HCT116 (cell line): Measurements from ENCODE around the gene URB1. TPM values are rescaled to one million over a fixed set of nuclear protein-coding genes. Genes with fewer than 3 reads are reported as not detected.

ENCODE experiments used
- ATAC-seq: fragments of 200-7000 bp; cut with Tn5 transposase; 2 replicates; pipeline ENCODE4 v1.9.1; 2020; ENCODE audit warnings: mild to moderate bottlenecking, moderate library complexity
- BruUV-seq: library from RNA; stranded (reverse); fragments of 400-500 nt; replicated peaks from 2 replicates; lab custom pipeline; 2021; lab: Mats Ljungman, UMichigan
- CTCF ChIA-PET: fragments of 300-600 bp; sonication (Branson Sonifier 250); formaldehyde crosslinking; loops from one replicate; lab custom pipeline; 2021; ENCODE audit warnings: antibody characterized with exemption; lab: Charles Lee
- POLR2A ChIA-PET: fragments of 300-600, 350-600 bp; sonication (Branson Sonifier 250); formaldehyde crosslinking; loops from one replicate; lab custom pipeline; 2021; ENCODE audit warnings: antibody characterized with exemption; lab: Charles Lee
- RAD21 ChIA-PET, 2 experiments: fragments of 300-600 bp; sonication (Branson Sonifier 250); formaldehyde crosslinking; loops; one replicate each; lab custom pipeline; 2023; ENCODE audit warnings: low total read pairs in 2 of 2; ENCODE audit not compliant: uncharacterized antibody in 2 of 2, unreplicated experiment in 2 of 2, low non-redundant PET in 1 of 2; lab: Charles Lee
- DNase-seq: peaks from one replicate; pipeline ENCODE4 v3.0.0-alpha.2; 2010; ENCODE audit warnings: low read depth, low spot score
- H2AFZ ChIP-seq: fragments of 200-600 bp; shearing (Covaris generic), sonication (generic); 2 replicates; pipeline ENCODE4 v1.6.1; 2017; ENCODE audit warnings: low read depth, mixed run types, mixed read lengths, antibody characterized with exemption, low read length; ENCODE audit not compliant: poor library complexity, severe bottlenecking
- H3K27ac ChIP-seq: 2 replicates; pipeline ENCODE4 v1.5.1; 2012; ENCODE audit warnings: low read depth, low read length
- H3K27me3 ChIP-seq: fragments of 200-600 bp; sonication (generic); 2 replicates; pipeline ENCODE4 v1.6.1; 2016; ENCODE audit warnings: mixed run types, low read length, mixed read lengths; ENCODE audit not compliant: insufficient read depth
- H3K36me3 ChIP-seq, 2 experiments: fragments of 200-500 bp in 1 of 2; fragments of 200-600 bp in 1 of 2; sonication (Bioruptor generic) in 1 of 2; sonication (generic) in 1 of 2; 2 replicates each; pipeline versions ENCODE4 v1.5.1 to v1.6.1; 2014 to 2016; ENCODE audit warnings: low read length in 2 of 2, inconsistent platforms in 1 of 2, mixed read lengths in 1 of 2, mixed run types in 1 of 2; ENCODE audit not compliant: insufficient read depth in 2 of 2, control insufficient read depth in 1 of 2
- H3K4me1 ChIP-seq, 2 experiments: fragments of 200-600 bp in 1 of 2; sonication (generic) in 1 of 2; 2 replicates each; pipeline versions ENCODE4 v1.5.1 to v1.6.1; 2012 to 2017; ENCODE audit warnings: low read length in 2 of 2, inconsistent platforms in 1 of 2, mild to moderate bottlenecking in 1 of 2, mixed read lengths in 1 of 2, mixed run types in 1 of 2, moderate library complexity in 1 of 2; ENCODE audit not compliant: insufficient read depth in 2 of 2, control insufficient read depth in 1 of 2
- H3K4me2 ChIP-seq: fragments of 200-600 bp; sonication (generic); 2 replicates; pipeline ENCODE4 v1.6.1; 2017; ENCODE audit warnings: mixed run types, low read length, mixed read lengths
- H3K4me3 ChIP-seq, 2 experiments: fragments of 200-600 bp in 1 of 2; sonication (generic) in 1 of 2; replicated peaks in 1 of 2; 2 replicates each; pipeline ENCODE4 v1.5.1; 2011 to 2016; ENCODE audit warnings: low read length in 2 of 2, control low read depth in 1 of 2, low read depth in 1 of 2, mild to moderate bottlenecking in 1 of 2, mixed read lengths in 1 of 2, mixed run types in 1 of 2
- H3K79me2 ChIP-seq: fragments of 200-600 bp; sonication (generic); 2 replicates; pipeline ENCODE4 v1.6.1; 2017; ENCODE audit warnings: mild to moderate bottlenecking, mixed run types, low read length, moderate library complexity, mixed read lengths; ENCODE audit not compliant: insufficient read depth
- H3K9ac ChIP-seq: fragments of 200-600 bp; sonication (generic); 2 replicates; pipeline ENCODE4 v1.6.1; 2016; ENCODE audit warnings: low read length, mixed read lengths
- H3K9me2 ChIP-seq: fragments of 200-600 bp; sonication (generic), shearing (Covaris generic); 2 replicates; pipeline ENCODE4 v1.6.1; 2017; ENCODE audit warnings: mixed run types, mild to moderate bottlenecking, moderate library complexity; ENCODE audit not compliant: insufficient read depth
- H3K9me3 ChIP-seq, 2 experiments: fragments of 200-500 bp in 1 of 2; fragments of 200-600 bp in 1 of 2; sonication (Bioruptor generic) in 1 of 2; sonication (generic) in 1 of 2; 2 replicates each; pipeline ENCODE4 v1.6.1; 2014 to 2017; ENCODE audit warnings: low read length in 2 of 2, mixed read lengths in 2 of 2, inconsistent platforms in 1 of 2, low read depth in 1 of 2, mild to moderate bottlenecking in 1 of 2, mixed run types in 1 of 2, moderate library complexity in 1 of 2; ENCODE audit not compliant: control insufficient read depth in 1 of 2, insufficient read depth in 1 of 2
- H4K20me1 ChIP-seq: fragments of 200-600 bp; sonication (generic), shearing (Covaris generic); 2 replicates; pipeline ENCODE4 v1.6.1; 2017; ENCODE audit warnings: mixed run types, mild to moderate bottlenecking, moderate library complexity; ENCODE audit not compliant: insufficient read depth
- ELF1 ChIP-seq: IDR thresholded peaks from 2 replicates; pipeline ENCODE4 v1.6.1; 2012; ENCODE audit warnings: low read depth, borderline replicate concordance
- EZH2 ChIP-seq: fragments of 200-600 bp; sonication (generic); IDR thresholded peaks from 2 replicates; pipeline ENCODE4 v1.6.1; 2017; ENCODE audit warnings: antibody characterized with exemption, mixed run types
- FOSL1 ChIP-seq: IDR thresholded peaks from 2 replicates; pipeline ENCODE4 v1.6.1; 2012; ENCODE audit warnings: low read depth
- JUND ChIP-seq: IDR thresholded peaks from 2 replicates; pipeline ENCODE4 v1.6.1; 2012
- POLR2A ChIP-seq: IDR thresholded peaks from 2 replicates; pipeline ENCODE4 v1.7.0; 2011; ENCODE audit warnings: borderline replicate concordance; ENCODE audit not compliant: insufficient read depth, insufficient read length; ENCODE audit errors: extremely low read depth
- POLR2AphosphoS5 ChIP-seq: IDR thresholded peaks from 2 replicates; pipeline ENCODE4 v1.6.1; 2011; ENCODE audit warnings: mild to moderate bottlenecking, low read depth, low read length, moderate library complexity
- RAD21 ChIP-seq: IDR thresholded peaks from 2 replicates; pipeline ENCODE4 v1.6.1; 2012; ENCODE audit warnings: low read depth, mild to moderate bottlenecking
- REST ChIP-seq: IDR thresholded peaks from 2 replicates; pipeline ENCODE4 v1.6.1; 2012; ENCODE audit warnings: low read depth
- SIN3A ChIP-seq: IDR thresholded peaks from 2 replicates; pipeline ENCODE4 v1.6.1; 2012; ENCODE audit warnings: low read depth
- ZFX ChIP-seq: fragments of 450-650 bp; IDR thresholded peaks from 2 replicates; pipeline ENCODE4 v1.6.1; 2017
- intact Hi-C: fragments of 100-400 bp; cut with micrococcal nuclease; formaldehyde crosslinking; loops from 2 replicates; pipeline ENCODE4 v1.10.0; 2022
- total RNA-seq: library from RNA; stranded (reverse); gene quantifications from one replicate; pipeline ENCODE4 v1.2.1, GENCODE V29; 2021; ENCODE audit not compliant: unreplicated experiment
- TF ChIP-seq, protein P1 (sequence below): IDR thresholded peaks from 2 replicates; pipeline ENCODE4 v1.6.1; 2011; ENCODE audit warnings: mild to moderate bottlenecking, low read length, moderate library complexity; ENCODE audit not compliant: insufficient replicate concordance; ENCODE audit errors: extremely low read depth
- TF ChIP-seq, protein P2 (sequence below): IDR thresholded peaks from 2 replicates; pipeline ENCODE4 v1.6.1; 2012

Gene URB1
- total RNA-seq, 1 experiment from 2014 or later = 28.3 TPM

DNA sequence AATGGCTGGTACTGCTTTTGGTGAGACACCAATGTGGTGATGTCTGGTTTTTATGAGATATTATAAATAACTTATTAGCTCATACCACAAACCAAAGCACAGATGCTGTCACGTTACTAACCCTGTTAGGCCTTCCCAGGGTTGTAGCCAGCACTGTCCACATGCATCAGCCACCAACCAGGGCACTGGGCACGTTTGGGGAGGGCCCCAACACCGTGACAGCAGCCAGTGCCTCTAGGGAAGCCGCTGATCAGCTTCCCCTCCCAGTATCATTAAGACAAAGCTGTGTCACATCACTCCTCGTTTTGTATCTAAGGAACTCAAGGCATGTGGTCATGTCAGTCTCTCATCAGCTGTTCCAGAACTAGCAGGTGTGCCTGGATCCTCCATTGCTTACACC lies 13.9 kb downstream of the URB1 start:
- no peak overlapping the region for H3K9ac ChIP-seq
- BruUV-seq = no TSS peak
- H3K27me3 ChIP-seq = no peaks in the 10 kb centered on the region
- ATAC-seq (no peak), DNase-seq (no peak)
- peaks cover 99% of the 10 kb centered on the region for H3K79me2 ChIP-seq
- CTCF ChIA-PET = no interaction called here
- H3K9me2 ChIP-seq = no peaks in the 10 kb centered on the region
- H3K4me2 ChIP-seq = no peak overlapping the region
- TF ChIP-seq ELF1 = no peak
- TF ChIP-seq POLR2A = no peak
- no peak for TF ChIP-seq RAD21
- TF ChIP-seq EZH2 = no peak
- no peak for TF ChIP-seq JUND
- TF ChIP-seq POLR2AphosphoS5 = no peak
- TF ChIP-seq, protein P1, sequence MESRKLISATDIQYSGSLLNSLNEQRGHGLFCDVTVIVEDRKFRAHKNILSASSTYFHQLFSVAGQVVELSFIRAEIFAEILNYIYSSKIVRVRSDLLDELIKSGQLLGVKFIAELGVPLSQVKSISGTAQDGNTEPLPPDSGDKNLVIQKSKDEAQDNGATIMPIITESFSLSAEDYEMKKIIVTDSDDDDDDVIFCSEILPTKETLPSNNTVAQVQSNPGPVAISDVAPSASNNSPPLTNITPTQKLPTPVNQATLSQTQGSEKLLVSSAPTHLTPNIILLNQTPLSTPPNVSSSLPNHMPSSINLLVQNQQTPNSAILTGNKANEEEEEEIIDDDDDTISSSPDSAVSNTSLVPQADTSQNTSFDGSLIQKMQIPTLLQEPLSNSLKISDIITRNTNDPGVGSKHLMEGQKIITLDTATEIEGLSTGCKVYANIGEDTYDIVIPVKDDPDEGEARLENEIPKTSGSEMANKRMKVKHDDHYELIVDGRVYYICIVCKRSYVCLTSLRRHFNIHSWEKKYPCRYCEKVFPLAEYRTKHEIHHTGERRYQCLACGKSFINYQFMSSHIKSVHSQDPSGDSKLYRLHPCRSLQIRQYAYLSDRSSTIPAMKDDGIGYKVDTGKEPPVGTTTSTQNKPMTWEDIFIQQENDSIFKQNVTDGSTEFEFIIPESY = no peak
- no peak for TF ChIP-seq ZFX
- no peak for TF ChIP-seq FOSL1
- TF ChIP-seq SIN3A = no peak
- TF ChIP-seq, protein P2, sequence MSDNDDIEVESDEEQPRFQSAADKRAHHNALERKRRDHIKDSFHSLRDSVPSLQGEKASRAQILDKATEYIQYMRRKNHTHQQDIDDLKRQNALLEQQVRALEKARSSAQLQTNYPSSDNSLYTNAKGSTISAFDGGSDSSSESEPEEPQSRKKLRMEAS = no peak
- no peak for TF ChIP-seq REST
- POLR2A ChIA-PET = no interaction called here
- no peaks in the 10 kb centered on the region for H3K9me3 ChIP-seq
- no peak overlapping the region for H3K27ac ChIP-seq
- no peak overlapping the region for H3K4me3 ChIP-seq
- H3K4me1 ChIP-seq = peaks cover 9 to 12% of the 10 kb centered on the region in 2 experiments; a peak in 3 of 4 replicates
- RAD21 ChIA-PET = no interaction called here
- intact Hi-C loops = no loop called here
- H2AFZ ChIP-seq = no peak overlapping the region
- peaks cover 60 to 65% of the 10 kb centered on the region in 2 experiments for H3K36me3 ChIP-seq
- H4K20me1 ChIP-seq = no peaks in the 10 kb centered on the region; the same call in 1 of the 2 replicates
